Esophagus (tissue), 2 donors: ENCODE results near the gene DPYSL4. TPM values are rescaled to one million over a fixed set of nuclear protein-coding genes. Genes with fewer than 3 reads are reported as not detected.

Experiments used
- H3K27ac ChIP-seq, 2 donors: one replicate each; pipeline ENCODE4 v1.5.1; 2013; ENCODE audit warnings: low read depth in 2 of 2, mild to moderate bottlenecking in 2 of 2, inconsistent platforms in 1 of 2, low read length in 1 of 2, moderate library complexity in 1 of 2
- H3K27me3 ChIP-seq, 2 donors: one replicate each; pipeline ENCODE4 v1.6.1; 2013; ENCODE audit warnings: low read length in 2 of 2, control low read depth in 1 of 2, mild to moderate bottlenecking in 1 of 2; ENCODE audit not compliant: insufficient read depth in 2 of 2, control insufficient read depth in 1 of 2
- H3K36me3 ChIP-seq, 2 donors: one replicate each; pipeline ENCODE4 v1.6.1; 2013; ENCODE audit warnings: low read length in 1 of 2; ENCODE audit not compliant: control insufficient read depth in 2 of 2, insufficient read depth in 2 of 2
- H3K4me1 ChIP-seq, 2 donors: one replicate each; pipeline ENCODE4 v1.6.1; 2013; ENCODE audit warnings: low read length in 1 of 2; ENCODE audit not compliant: control insufficient read depth in 2 of 2, insufficient read depth in 2 of 2
- H3K4me3 ChIP-seq, 2 donors: one replicate each; pipeline ENCODE4 v1.5.1; 2013; ENCODE audit warnings: low read length in 2 of 2, mild to moderate bottlenecking in 2 of 2, low read depth in 1 of 2, moderate library complexity in 1 of 2
- H3K9me3 ChIP-seq, 2 donors: one replicate each; pipeline ENCODE4 v1.6.1; 2013; ENCODE audit warnings: mild to moderate bottlenecking in 2 of 2, low read depth in 1 of 2, low read length in 1 of 2, moderate library complexity in 1 of 2; ENCODE audit not compliant: control insufficient read depth in 2 of 2, insufficient read depth in 1 of 2
- WGBS, 2 donors: extraction: QIAGEN DNeasy Blood & Tissue Kit; methylation state at CpG; one replicate each; pipeline ENCODE4 v1.1.7; 2013; 5-methylcytosine and 5-hydroxymethylcytosine counted together
- polyA plus RNA-seq, 2 donors: library from polyadenylated mRNA; stranded (reverse); fragments of 200-250 nt; gene quantifications; one replicate each; pipeline ENCODE4 v1.2.3, GENCODE V29; 2013
- donor health status: healthy with polysubstance abuse.
- donor health status: Bipolar disorder and iron deficiency.

The DPYSL4 gene
- polyA plus RNA-seq, 2 donors, result 0.26 to 0.52 TPM

DNA sequence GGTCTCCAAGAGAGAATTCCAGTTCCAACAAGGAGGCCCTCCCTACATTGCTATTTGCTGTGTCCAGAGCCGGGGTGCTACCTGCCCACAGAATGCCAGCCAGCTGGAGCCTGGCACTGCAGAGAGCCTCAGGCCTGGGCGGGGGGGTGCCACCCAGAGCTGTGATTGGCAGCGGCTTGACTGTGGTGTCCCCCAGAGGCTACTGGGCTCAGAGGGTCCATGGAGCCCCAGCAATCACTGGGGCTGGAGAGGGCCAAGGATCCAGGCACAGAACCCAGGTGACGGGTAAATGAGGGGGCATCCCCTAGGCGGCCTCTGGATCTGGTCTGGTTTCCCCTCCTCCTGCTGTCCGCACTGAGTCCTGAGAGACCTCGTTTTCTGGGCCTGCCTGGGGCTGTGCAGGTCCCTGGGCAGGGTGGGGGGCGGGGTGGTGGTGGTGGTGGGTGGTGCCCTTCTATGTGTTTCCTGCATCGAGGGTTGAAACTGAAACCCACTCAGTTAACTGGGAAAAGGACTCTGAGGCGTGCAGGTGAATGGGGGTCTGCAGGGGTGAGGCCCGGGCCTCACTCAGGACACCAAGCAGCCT lies 12.6 kb downstream of the DPYSL4 start:
- no peaks in the 10 kb centered on the region for H3K27me3 ChIP-seq
- H3K27ac ChIP-seq, result no peak overlapping the region
- H3K4me3 ChIP-seq, result no peak overlapping the region
- H3K36me3 ChIP-seq, result no peaks in the 10 kb centered on the region
- H3K9me3 ChIP-seq, result no peaks in the 10 kb centered on the region
- 64 to 71% methylated on average over 11 of the region's 11 CpGs for WGBS, 2 donors
- H3K4me1 ChIP-seq, result peaks cover 0 to 4% of the 10 kb centered on the region in 2 donors

DNA sequence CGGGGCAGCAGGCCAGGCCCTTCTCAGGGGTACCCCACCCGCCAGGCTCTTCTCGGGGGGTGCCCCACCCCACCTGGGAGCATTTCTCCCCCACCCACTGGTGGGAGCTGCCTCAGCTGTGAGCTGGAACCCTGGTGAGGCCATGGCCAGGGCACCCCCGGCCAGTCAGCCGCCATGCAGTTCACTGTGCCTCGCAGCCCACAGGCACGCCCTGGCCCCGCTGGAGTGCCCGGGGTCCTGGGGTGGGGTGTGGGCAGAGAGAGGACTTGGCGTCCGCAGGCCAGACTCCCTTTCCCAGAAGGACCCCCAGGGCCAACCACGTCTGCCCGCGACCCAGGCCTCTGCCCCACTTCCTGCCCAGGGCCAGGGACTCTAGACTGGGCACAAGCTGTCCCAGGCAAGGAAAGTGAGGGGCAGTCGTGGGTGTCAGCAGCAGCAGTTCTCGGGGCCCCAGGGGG lies 13.1 kb downstream of the DPYSL4 start:
- 80 to 82% methylated on average over 16 of the region's 16 CpGs for WGBS, 2 donors
- Histone ChIP-seq H3K9me3 (no peaks in the 10 kb centered on the region), H3K27me3 (no peaks in the 10 kb centered on the region), H3K36me3 (no peaks in the 10 kb centered on the region), H3K4me1 (peaks cover 0 to 4% of the 10 kb centered on the region in 2 donors), H3K4me3 (no peak overlapping the region), H3K27ac (no peak overlapping the region)

DNA sequence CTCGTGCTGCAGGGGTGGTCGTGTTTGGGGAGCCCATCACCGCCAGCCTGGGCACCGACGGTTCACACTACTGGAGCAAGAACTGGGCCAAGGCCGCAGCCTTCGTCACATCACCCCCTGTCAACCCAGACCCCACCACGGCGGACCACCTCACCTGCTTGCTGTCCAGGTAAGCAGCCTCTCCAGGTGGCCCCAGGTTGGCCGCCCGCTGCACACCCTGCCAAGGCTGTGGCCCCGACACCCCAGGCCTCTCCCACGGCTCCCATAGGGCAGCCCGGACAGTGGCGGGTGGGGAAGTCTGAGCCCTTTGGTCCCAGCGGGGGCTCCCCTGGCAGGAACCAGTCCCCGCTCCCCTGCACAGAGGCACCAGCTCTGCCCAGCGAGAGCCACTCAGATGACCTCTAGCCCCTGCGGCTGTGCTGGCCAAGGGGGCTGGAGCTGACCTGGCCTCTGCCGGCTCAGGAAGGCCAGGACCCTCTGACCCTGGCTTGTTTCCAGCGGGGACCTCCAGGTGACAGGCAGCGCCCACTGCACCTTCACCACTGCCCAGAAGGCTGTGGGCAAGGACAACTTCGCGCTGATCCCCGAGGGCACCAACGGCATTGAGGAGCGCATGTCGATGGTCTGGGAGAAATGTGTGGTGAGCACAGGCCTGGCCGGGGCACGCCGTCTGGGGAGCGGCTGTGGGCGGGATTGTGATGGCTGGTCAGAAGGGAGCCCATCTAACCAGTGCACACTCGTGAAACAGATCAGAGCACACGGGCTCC lies 13.8 kb downstream of the DPYSL4 start:
- Histone ChIP-seq H3K4me1 (peaks cover 0 to 4% of the 10 kb centered on the region in 2 donors), H3K4me3 (no peak overlapping the region), H3K27ac (no peak overlapping the region), H3K36me3 (no peaks in the 10 kb centered on the region), H3K27me3 (no peaks in the 10 kb centered on the region), H3K9me3 (no peaks in the 10 kb centered on the region)
- WGBS, 2 donors, result 86 to 89% methylated on average over 35 of the region's 35 CpGs

DNA sequence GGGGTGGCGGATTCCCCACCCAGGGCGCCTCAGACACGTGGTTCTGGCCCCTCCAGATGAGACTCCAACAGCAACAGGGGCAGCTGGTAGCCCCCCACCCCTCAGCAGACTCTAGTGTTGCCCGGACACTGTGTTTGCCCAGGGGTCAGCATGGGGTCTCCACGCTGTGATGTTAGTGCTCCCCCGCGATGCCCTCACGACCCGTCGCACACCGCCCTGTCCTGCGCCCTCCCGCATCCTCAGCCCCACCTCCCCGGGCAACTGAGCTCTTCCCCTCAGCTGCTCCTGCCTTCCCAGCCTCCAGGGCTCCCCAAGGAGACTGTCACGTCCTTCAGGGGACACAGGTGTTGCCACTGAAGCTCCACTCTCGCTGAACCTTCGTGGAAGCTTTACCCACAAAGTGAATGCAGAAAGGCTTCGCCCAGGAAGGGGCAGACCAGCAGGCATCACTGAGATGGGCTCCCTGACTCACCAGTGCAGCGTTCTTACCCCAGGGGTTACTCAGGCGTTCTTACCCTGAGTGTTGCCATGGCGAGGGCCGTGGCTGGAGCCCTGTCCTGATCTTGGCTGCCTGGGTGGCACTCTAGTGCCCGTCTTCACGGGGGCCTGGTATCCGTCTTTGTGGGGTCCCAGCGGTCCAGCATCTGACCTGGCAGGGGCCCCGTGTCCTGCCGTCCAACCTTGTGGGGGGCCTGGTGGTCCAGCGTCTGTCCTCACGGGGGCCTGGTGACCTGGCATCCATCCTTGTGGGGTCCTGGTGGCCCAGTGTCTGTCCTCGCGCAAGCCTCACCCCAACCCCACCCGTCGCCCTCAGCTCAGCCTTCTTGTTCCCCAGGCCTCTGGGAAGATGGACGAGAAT lies 14.6 kb downstream of the DPYSL4 start:
- Histone ChIP-seq H3K9me3 (no peaks in the 10 kb centered on the region), H3K27me3 (no peaks in the 10 kb centered on the region), H3K36me3 (no peaks in the 10 kb centered on the region), H3K4me1 (peaks cover 0 to 4% of the 10 kb centered on the region in 2 donors), H3K4me3 (no peak overlapping the region), H3K27ac (no peak overlapping the region)
- WGBS, 2 donors, result 85 to 86% methylated on average over 35 of the region's 35 CpGs

DNA sequence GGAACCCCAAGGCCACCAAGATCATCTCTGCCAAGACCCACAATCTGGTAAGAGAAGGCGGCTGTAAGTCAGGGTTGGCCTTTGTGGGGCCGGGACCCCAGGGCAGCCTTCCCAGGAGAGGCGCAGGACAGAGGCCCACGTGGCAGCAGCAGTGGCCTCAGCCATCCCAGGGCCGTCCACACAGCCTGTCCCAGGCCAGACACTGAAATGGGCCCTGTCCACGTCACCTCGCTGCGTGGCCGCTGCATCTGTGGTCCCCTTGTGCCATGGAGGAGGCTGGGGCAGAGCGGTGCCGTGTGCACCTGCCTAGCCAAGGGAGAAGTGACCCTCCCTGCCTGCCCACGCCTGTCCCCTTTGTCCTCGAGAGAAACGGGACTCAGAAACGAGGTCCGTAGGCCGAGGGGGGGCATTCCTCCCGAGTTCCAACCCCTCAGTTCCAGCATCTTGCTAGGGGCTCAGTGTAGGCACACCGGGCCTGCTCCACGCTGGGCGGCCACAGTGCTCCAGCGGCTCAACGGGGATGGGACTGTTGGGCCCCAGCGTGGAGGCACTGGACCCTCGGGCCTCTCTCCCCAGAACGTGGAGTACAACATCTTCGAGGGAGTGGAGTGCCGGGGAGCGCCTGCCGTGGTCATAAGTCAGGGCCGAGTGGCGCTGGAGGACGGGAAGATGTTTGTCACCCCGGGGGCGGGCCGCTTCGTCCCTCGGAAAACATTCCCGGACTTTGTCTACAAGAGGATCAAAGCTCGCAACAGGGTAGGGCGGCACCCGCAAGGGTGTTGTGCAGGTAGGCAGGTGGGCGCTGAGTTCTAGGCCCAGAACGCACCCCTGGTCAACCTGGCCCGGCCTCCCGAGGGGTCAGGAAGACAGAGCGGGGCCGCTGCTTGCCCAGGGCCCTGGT lies 15.6 kb downstream of the DPYSL4 start:
- Histone ChIP-seq H3K27ac (no peak overlapping the region), H3K27me3 (no peaks in the 10 kb centered on the region), H3K4me1 (peaks cover 0 to 4% of the 10 kb centered on the region in 2 donors), H3K4me3 (no peak overlapping the region), H3K36me3 (peaks cover 0 to 4% of the 10 kb centered on the region in 2 donors), H3K9me3 (no peaks in the 10 kb centered on the region)
- WGBS, 2 donors, result 83 to 90% methylated on average over 47 to 48 of the region's 48 CpGs

DNA sequence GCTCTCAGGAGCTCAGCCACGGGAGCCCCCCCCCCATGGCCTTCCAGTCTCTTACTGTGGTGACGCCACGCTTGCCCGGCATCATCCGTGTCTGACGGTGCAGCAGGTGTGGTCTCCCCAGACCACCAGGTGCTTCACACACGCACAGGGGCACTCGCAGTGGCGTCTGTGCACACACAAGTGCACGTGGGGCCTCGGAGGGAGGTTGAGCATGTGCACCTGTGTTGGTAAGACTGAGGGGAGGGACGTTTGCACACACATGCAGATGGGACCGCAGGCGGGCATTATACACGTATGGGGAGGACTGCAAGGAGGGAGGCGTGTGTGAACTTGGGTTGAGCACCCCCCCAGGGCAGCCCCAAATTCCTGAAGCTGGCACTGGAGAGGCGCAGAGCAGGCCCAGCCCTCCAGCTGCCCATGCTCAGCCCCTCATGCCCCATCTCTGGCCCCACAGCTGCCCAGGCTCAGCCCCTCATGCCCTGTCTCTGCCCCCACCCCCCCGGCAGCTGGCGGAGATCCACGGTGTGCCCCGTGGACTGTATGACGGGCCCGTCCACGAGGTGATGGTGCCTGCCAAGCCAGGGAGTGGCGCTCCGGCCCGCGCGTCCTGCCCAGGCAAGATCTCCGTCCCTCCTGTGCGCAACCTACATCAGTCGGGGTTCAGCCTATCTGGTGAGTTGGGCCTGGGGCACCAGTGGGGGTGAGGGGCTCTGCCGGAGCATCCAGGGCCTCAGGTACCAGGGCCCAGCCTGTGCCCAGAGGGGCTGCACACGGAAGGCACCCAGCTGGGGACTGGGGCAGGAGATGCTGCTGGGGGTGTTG lies 16.7 kb downstream of the DPYSL4 start:
- Histone ChIP-seq H3K27ac (no peak overlapping the region), H3K27me3 (no peaks in the 10 kb centered on the region), H3K4me3 (no peak overlapping the region), H3K4me1 (peaks cover 0 to 4% of the 10 kb centered on the region in 2 donors), H3K36me3 (peaks cover 0 to 4% of the 10 kb centered on the region in 2 donors), H3K9me3 (no peaks in the 10 kb centered on the region)
- 78 to 84% methylated on average over 33 to 34 of the region's 34 CpGs for WGBS, 2 donors

DNA sequence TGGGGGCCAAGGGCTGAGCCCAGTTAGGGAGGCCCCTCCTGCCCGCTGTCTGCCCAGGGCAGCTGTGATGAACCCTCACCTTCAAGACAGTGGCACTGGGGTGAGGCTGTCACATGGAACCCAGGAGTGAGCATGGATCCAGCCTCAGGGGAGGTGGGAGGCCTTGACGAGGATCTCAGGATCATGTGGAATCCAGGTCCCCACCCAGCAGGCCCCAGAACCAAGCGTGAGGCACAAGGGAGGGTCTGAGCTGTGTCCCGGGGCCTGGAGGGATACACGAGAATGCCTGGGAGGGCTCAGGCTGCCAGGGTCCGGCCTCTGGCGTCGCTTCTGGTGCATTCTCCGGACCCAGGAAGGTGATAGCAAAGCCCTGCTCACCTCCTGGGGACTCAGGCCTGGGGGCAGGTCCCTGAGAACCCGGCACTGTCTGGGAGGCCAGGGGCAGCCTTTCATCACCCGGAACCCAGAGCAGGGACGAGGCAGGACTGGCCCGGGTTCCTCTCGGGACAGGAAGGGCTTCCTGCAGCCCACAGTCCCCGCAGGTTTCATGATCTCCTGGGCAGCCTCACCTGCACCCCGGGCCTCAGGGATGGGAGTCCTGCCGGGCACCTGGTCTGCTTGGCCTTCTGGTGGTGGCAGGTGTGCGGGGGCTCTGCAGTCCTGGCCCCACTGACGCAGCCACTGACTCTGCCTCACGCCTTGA lies 17.5 kb downstream of the DPYSL4 start:
- 84 to 87% methylated on average over 19 to 20 of the region's 20 CpGs for WGBS, 2 donors
- H3K4me3 ChIP-seq, result no peak overlapping the region

DNA sequence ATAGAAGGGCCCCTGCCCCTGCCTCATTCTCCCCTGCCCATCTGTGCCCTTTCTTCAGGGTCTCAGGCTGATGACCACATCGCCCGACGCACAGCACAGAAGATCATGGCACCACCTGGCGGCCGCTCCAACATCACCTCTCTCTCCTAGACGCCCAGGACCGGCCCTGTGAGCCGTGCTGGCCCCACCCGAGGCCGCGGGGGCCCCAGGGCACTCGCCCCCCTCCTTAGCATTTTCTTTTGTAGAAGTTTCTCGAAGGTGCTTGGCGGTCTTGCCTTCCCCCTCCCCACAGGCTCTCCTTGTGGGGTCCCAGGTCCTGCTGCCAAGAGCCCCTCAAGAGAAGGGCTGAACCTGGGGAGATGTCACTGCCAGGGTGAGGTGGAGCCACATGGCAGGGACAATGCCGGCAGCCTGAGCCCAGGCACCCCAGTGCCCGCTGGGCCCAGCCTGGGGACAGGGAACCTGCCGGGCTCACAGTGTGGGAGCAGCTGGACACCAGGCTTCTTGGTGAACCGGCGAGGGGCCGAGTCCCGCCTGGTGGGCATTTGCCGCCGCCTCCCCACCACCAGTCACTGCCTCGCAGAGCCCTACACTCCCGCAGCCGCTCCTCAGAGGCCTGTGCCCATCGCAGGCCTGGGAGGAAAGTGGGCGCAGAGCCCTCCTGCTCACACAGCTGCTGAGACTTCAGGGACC lies 18.2 kb downstream of the DPYSL4 start:
- 85 to 86% methylated on average over 28 of the region's 28 CpGs for WGBS, 2 donors
- Histone ChIP-seq H3K27ac (no peak overlapping the region), H3K4me1 (peaks cover 0 to 4% of the 10 kb centered on the region in 2 donors), H3K36me3 (peaks cover 0 to 4% of the 10 kb centered on the region in 2 donors), H3K27me3 (no peaks in the 10 kb centered on the region), H3K9me3 (no peaks in the 10 kb centered on the region), H3K4me3 (no peak overlapping the region)

More for the DNA sequence above, 17.5 kb downstream of the DPYSL4 start:
- no peaks in the 10 kb centered on the region for H3K27me3 ChIP-seq
- H3K9me3 ChIP-seq, result no peaks in the 10 kb centered on the region
- H3K36me3 ChIP-seq, result peaks cover 0 to 4% of the 10 kb centered on the region in 2 donors
- peaks cover 0 to 4% of the 10 kb centered on the region in 2 donors for H3K4me1 ChIP-seq
- H3K27ac ChIP-seq, result no peak overlapping the region
